HG03571 (cell line): ENCODE data around the gene KCNK10.

Experiments used
- ATAC-seq: cut with Tn5 transposase; IDR thresholded peaks from one replicate; pipeline ENCODE4 v1.9.1; 2021; ENCODE audit not compliant: unreplicated experiment

KCNK10 gene, protein sequence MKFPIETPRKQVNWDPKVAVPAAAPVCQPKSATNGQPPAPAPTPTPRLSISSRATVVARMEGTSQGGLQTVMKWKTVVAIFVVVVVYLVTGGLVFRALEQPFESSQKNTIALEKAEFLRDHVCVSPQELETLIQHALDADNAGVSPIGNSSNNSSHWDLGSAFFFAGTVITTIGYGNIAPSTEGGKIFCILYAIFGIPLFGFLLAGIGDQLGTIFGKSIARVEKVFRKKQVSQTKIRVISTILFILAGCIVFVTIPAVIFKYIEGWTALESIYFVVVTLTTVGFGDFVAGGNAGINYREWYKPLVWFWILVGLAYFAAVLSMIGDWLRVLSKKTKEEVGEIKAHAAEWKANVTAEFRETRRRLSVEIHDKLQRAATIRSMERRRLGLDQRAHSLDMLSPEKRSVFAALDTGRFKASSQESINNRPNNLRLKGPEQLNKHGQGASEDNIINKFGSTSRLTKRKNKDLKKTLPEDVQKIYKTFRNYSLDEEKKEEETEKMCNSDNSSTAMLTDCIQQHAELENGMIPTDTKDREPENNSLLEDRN

DNA sequence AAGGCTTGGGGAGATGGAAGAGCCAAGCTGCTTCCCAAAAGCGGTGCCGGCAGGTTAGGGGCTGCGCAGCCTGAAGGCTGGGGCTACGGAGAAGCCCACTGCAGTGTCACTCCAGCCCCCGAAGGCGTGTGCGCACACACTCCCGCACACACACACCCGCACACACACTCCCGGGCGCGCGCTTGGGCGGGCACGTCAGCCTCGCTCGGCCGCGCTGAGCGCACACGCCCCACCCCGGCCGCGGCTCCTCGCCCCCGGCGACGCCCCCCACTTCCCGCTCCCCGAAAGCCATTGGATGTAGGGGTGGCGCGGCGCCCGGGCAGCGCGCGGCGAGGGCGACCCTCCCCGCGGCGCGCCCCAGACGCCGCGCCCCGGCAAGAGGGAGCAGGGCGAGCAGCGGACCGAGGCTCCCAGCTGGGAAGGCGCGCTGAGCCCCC lies at the start of gene KCNK10:
Gene KCNK10, minus strand, starts transcription at position 184 of the 437 bp plus-strand sequence. CDS start 471 bp downstream, outside the sequence.
- peak; percentile 21 for ATAC-seq

GRCh38 chr14:88369496-88369895 lies 46.4 kb upstream of the KCNK10 start:
- no peak for ATAC-seq

DNA sequence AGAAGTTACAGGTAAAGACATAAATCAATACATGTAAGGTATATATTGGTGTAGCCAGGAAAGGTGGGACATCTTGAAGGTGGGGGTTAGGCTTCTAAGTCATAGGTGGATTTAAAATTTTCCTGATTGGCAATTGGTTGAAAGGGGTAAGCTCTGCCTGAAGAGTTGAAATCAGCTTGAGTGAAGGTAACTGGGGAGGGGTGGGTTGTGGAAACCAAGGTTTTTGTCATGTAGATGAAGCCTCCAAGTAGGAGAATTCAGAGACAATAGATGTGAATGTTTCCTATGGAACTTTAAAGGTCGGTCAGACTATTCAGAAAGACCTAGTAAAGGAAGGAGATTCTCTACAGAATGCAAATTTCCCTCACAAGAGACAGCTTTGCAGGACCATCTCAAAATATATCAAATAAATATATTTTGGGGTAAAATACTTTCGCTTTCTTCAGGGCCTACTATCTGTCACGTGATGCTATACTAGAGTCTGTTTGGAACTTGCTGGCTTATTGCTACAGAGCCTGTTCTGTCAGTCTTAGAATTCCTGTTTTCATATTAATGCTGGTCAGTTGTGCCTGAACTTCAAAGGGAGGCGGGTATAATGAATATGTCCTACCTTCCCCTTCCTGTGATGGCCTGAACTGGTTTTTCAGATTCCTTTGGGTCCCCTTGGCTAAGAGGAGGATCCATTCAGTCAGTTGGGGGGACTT lies 41.8 kb upstream of the KCNK10 start:
- no peak for ATAC-seq

DNA sequence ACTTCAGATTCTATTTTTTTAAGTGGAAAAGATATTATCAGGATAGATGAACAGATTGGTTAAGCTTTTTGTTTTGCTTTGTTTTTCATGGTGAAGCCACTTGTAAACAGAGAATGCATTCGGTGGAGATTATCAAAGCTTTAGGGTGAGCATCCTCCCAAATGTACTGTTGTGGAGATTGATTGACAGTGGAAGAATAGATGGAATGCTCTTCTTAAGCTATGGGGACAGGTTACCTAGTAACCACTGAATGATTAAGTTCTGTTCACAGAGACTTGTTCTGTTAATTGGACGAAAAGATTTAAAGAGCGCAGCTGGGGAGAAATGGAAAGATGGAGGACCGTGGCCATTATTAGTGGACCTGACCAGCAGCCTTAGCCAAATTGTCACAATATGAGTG lies 40.6 kb upstream of the KCNK10 start:
- ATAC-seq: no peak

DNA sequence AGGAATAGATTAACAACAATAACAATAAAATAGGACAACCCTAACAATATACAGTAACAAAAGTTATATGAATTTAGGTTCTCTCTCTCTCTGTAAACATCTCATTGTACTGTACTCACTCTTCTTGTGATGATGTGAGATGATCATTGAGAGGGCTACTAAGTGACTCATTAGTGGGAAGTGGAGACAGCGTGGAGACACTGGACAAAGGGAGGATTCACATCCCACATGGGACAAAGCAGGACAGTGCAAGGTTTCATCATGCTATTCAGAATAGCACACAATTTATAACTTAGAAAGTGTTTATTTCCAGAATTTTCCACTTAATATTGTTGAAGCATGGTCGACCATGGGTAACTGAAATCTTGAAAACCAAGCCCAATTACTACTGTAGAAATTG lies 36.4 kb upstream of the KCNK10 start:
- no peak for ATAC-seq

GRCh38 chr14:88354358-88354757 lies 31.3 kb upstream of the KCNK10 start:
- no peak for ATAC-seq

GRCh38 chr14:88352698-88353097 lies 29.6 kb upstream of the KCNK10 start:
- no peak for ATAC-seq

GRCh38 chr14:88351966-88352691 lies 29.1 kb upstream of the KCNK10 start:
- no peak for ATAC-seq

GRCh38 chr14:88348546-88348945 lies 25.5 kb upstream of the KCNK10 start:
- ATAC-seq: no peak

DNA sequence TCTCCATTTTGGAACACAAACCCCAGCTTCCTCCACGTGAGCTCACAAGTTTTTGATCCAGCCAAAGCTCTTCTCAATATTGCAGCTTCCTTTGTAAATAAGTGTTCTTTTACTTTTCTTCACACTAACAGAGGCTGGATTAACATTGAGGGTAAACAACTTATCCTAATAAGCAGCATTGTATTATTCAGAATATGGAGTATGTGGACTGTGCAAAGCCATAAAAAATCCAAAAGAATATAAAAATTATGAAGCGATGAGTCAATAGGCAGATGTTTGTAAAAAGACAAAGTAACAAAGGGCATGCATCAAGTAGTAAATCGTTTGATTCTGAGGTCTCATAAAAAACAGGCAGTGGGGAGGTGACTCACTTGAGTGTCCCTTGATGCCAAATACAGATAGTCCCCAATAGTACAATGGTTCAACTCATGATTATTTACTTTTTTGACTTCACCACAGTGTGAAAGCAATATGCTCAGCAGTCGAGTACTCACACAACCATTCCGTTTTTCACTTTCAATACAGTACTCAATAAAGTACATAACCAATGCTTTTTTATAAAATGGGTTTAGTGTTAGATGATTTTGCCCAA lies 23.1 kb upstream of the KCNK10 start:
- no peak for ATAC-seq

- no peak for ATAC-seq
Observed at GRCh38 chr14:88342980-88343379, 19.9 kb upstream of the KCNK10 start.

DNA sequence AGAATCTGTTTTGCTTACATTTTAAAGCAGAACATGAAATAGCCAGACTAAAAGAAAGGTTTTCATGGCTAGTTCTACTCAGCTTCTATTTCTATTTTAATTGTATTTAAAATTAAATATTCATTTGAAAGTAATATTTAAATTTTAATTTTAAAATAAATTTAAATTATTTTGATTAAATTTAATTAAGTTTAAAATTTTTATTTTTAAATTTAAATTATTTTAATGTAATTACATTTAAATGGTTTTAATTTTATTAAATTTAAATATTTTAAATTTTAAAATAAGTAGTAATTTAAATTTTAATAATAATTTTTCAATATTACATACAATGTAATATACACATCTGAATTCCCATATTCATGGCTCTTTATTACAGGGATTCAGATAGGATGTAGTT lies 17.3 kb upstream of the KCNK10 start:
- no peak for ATAC-seq

GRCh38 chr14:88333036-88333435 lies 10.0 kb upstream of the KCNK10 start:
- no peak for ATAC-seq

- no peak for ATAC-seq
Observed at GRCh38 chr14:88327497-88327896, 4.4 kb upstream of the KCNK10 start.

DNA sequence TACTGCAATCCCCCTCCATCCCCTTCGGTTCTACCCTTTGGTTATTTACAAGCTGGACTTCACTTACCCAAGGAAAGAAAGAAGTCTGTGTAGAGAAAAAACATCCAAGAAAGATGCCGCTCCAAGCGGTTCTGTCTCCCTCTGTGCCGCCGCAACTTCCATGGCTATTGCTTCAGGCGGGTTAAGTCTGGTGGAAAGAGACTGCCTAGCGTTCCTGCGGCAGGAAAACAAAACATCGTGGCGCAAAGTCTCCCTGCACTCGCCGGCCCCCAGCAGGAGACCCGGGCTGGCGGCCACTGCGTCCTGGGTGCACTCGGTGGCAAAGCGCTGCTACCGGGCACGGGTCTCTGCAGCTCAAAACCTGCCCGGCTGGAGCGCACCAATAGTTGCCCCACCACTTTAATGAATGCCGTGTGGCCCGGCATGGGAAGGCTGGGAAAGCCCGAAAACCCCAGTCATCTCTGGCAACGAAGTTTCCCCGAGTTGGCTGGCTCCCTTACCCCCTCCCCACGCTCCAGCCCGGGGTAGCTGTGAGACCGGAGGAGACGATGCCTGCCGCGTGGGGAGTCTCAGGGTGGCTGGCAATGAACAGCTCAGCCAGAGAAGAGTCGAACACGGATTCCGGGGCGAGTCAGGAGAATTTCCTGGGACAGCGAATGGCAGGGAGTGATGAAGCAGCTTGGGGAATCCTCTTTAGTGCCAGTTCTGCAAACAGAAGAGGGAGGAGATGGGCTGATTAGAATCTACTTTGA lies 3.5 kb upstream of the KCNK10 start:
- no peak for ATAC-seq

DNA sequence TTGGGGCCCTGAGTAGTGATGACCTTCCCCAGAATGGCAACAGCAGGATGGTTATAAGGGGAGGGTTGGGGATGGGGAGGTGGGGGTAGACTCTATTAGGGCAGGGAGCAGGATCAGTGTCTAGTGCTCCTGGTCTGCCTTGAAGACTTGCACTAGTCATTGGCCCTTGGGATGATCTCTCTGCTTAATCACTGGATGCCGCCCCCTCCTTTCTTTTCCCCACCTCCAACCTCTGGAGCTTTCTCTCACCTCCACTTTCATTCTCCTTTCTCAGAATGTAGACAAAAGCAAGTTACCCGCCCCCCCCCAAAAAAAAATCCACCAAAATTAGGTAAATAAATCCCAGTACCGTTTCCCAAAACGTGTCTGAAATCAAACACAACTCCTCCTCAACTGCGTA lies 2.8 kb upstream of the KCNK10 start:
- ATAC-seq: no peak

GRCh38 chr14:88324930-88325329 lies 1.9 kb upstream of the KCNK10 start:
- ATAC-seq: no peak

- ATAC-seq: no peak
Observed at GRCh38 chr14:88324491-88324890, 1.4 kb upstream of the KCNK10 start.

GRCh38 chr14:88323523-88324199 lies 592 bp upstream of the KCNK10 start:
- peak; percentile 97 for ATAC-seq
